Smooth muscle cell (in vitro differentiated cells): ENCODE data around the gene SCLY. TPM values are rescaled to one million over a fixed set of nuclear protein-coding genes. Genes with fewer than 3 reads are reported as not detected.

Experiments used
- DNase-seq: peaks from one replicate; lab custom pipeline; 2025; ENCODE audit not compliant: unreplicated experiment; lab: John Stamatoyannopoulos, UW
- H2AFZ ChIP-seq: fragments of 200-600 bp; sonication (generic); 2 replicates; pipeline ENCODE4 v1.6.0; 2016; ENCODE audit warnings: antibody characterized with exemption, low read depth, mild to moderate bottlenecking
- H3F3A ChIP-seq: fragments of 200-600 bp; sonication (generic); 2 replicates; pipeline ENCODE4 v1.6.0; 2017; ENCODE audit warnings: antibody characterized with exemption, low read depth
- H3K27ac ChIP-seq: fragments of 200-600 bp; sonication (generic); 2 replicates; pipeline ENCODE4 v1.5.1; 2016; ENCODE audit warnings: low read depth, mild to moderate bottlenecking
- H3K27me3 ChIP-seq: fragments of 200-600 bp; sonication (generic); 2 replicates; pipeline ENCODE4 v1.6.1; 2016; ENCODE audit warnings: low read depth, mild to moderate bottlenecking
- H3K36me3 ChIP-seq: fragments of 200-600 bp; sonication (generic); 2 replicates; pipeline ENCODE4 v1.5.1; 2016; ENCODE audit warnings: low read depth
- H3K4me1 ChIP-seq: fragments of 200-600 bp; sonication (generic); 2 replicates; pipeline ENCODE4 v1.5.1; 2016; ENCODE audit warnings: low read depth
- H3K4me2 ChIP-seq: fragments of 200-600 bp; sonication (generic); 2 replicates; pipeline ENCODE4 v1.6.0; 2016; ENCODE audit warnings: mild to moderate bottlenecking
- H3K4me3 ChIP-seq: fragments of 200-600 bp; sonication (generic); 2 replicates; pipeline ENCODE4 v1.5.1; 2016; ENCODE audit warnings: mild to moderate bottlenecking
- H3K79me2 ChIP-seq: fragments of 200-600 bp; sonication (generic); 2 replicates; pipeline ENCODE4 v1.6.0; 2016; ENCODE audit warnings: low read depth, mild to moderate bottlenecking
- H3K9ac ChIP-seq: fragments of 200-600 bp; sonication (generic); 2 replicates; pipeline ENCODE4 v1.6.0; 2016; ENCODE audit warnings: low read depth
- H3K9me3 ChIP-seq: fragments of 200-600 bp; sonication (generic); replicated peaks from 2 replicates; pipeline ENCODE4 v1.5.1; 2016; ENCODE audit warnings: low read depth
- H4K20me1 ChIP-seq: fragments of 200-600 bp; sonication (generic); 2 replicates; pipeline ENCODE4 v1.6.0; 2016; ENCODE audit warnings: low read depth
- whole genome bisulfite sequencing: methylation state at CpG from one replicate; pipeline ENCODE4 v1.1.7; 2016; ENCODE audit warnings: low lambda C conversion rate; 5-methylcytosine and 5-hydroxymethylcytosine counted together
- polyA plus RNA-seq: library from polyadenylated mRNA; unstranded; fragments of >200 nt; fragmentation: Nextera tagmentation; extraction: Ambion mirVana; gene quantifications from 2 replicates; pipeline ENCODE4 v1.2.1, GENCODE V29; 2016
- total RNA-seq: library from RNA; depleted of rRNA; stranded (reverse); fragments of >200 nt; gene quantifications from 2 replicates; pipeline ENCODE4 v1.2.3, GENCODE V29; 2014
- TF ChIP-seq, protein P1 (sequence below): fragments of 200-600 bp; sonication (generic); IDR thresholded peaks from 2 replicates; pipeline ENCODE4 v1.5.1; 2017; ENCODE audit warnings: borderline replicate concordance, mild to moderate bottlenecking, antibody characterized with exemption; ENCODE audit not compliant: insufficient read depth, poor library complexity, severe bottlenecking

Gene SCLY
- total and polyA plus RNA-seq, 2 experiments from 2014 or later: 7.6 to 12.9 TPM

DNA sequence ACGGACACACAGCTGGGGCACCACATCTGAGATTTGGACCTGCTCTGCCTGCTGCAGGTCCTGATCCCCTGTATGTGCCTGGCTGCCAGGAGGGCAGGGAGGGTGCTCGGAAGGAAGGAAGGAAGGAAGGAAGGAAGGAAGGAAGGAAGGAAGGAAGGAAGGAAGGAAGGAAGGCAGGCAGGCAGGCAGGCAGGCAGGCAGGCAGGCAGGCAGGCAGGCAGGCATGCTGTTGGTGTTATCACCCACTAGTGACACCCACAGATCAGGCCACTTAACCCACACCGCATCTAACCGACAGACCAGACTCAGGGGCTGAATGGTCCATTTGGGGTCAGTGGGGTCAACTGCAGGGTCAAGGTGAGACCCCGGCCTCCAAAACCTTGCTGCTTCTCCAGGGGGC lies 83.5 kb downstream of the SCLY start:
- WGBS: 87% methylated on average over 5 of the region's 5 CpGs
- H2AFZ ChIP-seq: no peak overlapping the region

GRCh38 chr2:238145046-238145445 lies 84.2 kb downstream of the SCLY start:
- DNase-seq: no peak
- H3K4me3 ChIP-seq: no peak overlapping the region
- H3K9ac ChIP-seq: no peak overlapping the region
- H3K36me3 ChIP-seq: no peaks in the 10 kb centered on the region
- WGBS: 94% methylated on average over 12 of the region's 12 CpGs
- H3K27me3 ChIP-seq: no peaks in the 10 kb centered on the region
- H3F3A ChIP-seq: no peaks in the 10 kb centered on the region
- H3K4me2 ChIP-seq: no peak overlapping the region
- no peak overlapping the region for H3K27ac ChIP-seq
- H4K20me1 ChIP-seq: no peaks in the 10 kb centered on the region
- H3K9me3 ChIP-seq: no peaks in the 10 kb centered on the region
- H3K79me2 ChIP-seq: no peaks in the 10 kb centered on the region
- TF ChIP-seq, protein P1, sequence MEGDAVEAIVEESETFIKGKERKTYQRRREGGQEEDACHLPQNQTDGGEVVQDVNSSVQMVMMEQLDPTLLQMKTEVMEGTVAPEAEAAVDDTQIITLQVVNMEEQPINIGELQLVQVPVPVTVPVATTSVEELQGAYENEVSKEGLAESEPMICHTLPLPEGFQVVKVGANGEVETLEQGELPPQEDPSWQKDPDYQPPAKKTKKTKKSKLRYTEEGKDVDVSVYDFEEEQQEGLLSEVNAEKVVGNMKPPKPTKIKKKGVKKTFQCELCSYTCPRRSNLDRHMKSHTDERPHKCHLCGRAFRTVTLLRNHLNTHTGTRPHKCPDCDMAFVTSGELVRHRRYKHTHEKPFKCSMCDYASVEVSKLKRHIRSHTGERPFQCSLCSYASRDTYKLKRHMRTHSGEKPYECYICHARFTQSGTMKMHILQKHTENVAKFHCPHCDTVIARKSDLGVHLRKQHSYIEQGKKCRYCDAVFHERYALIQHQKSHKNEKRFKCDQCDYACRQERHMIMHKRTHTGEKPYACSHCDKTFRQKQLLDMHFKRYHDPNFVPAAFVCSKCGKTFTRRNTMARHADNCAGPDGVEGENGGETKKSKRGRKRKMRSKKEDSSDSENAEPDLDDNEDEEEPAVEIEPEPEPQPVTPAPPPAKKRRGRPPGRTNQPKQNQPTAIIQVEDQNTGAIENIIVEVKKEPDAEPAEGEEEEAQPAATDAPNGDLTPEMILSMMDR: no peak
- no peak overlapping the region for H2AFZ ChIP-seq
- H3K4me1 ChIP-seq: peaks cover 5% of the 10 kb centered on the region

More for the DNA sequence above, 83.5 kb downstream of the SCLY start:
- DNase-seq: no peak
- no peaks in the 10 kb centered on the region for H3K9me3 ChIP-seq
- no peak overlapping the region for H3K4me3 ChIP-seq
- TF ChIP-seq, protein P1: no peak
- no peaks in the 10 kb centered on the region for H3F3A ChIP-seq
- H3K9ac ChIP-seq: no peak overlapping the region
- H3K79me2 ChIP-seq: no peaks in the 10 kb centered on the region
- no peaks in the 10 kb centered on the region for H3K36me3 ChIP-seq
- H4K20me1 ChIP-seq: no peaks in the 10 kb centered on the region
- H3K4me1 ChIP-seq: peaks cover 5% of the 10 kb centered on the region
- no peak overlapping the region for H3K4me2 ChIP-seq
- no peak overlapping the region for H3K27ac ChIP-seq
- no peaks in the 10 kb centered on the region for H3K27me3 ChIP-seq

- H3K9me3 ChIP-seq: no peaks in the 10 kb centered on the region
- TF ChIP-seq, protein P1: no peak
- 90% methylated on average over 12 of the region's 12 CpGs for WGBS
- H3K4me2 ChIP-seq: no peak overlapping the region
- no peak overlapping the region for H3K27ac ChIP-seq
- no peak for DNase-seq
- H3K36me3 ChIP-seq: no peaks in the 10 kb centered on the region
- no peak overlapping the region for H2AFZ ChIP-seq
- H4K20me1 ChIP-seq: no peaks in the 10 kb centered on the region
- no peaks in the 10 kb centered on the region for H3K27me3 ChIP-seq
- no peak overlapping the region for H3K4me3 ChIP-seq
- no peaks in the 10 kb centered on the region for H3F3A ChIP-seq
- H3K79me2 ChIP-seq: no peaks in the 10 kb centered on the region
- H3K9ac ChIP-seq: no peak overlapping the region
- peaks cover 5% of the 10 kb centered on the region for H3K4me1 ChIP-seq
Observed at GRCh38 chr2:238145851-238146250, 85.0 kb downstream of the SCLY start.

GRCh38 chr2:238146884-238147544 lies 86.2 kb downstream of the SCLY start:
- Histone ChIP-seq H3K9ac (no peak overlapping the region), H3K4me2 (no peak overlapping the region), H2AFZ (no peak overlapping the region), H3K4me1 (peaks cover 5% of the 10 kb centered on the region), H3K79me2 (no peaks in the 10 kb centered on the region), H3F3A (no peaks in the 10 kb centered on the region), H4K20me1 (no peaks in the 10 kb centered on the region), H3K27ac (no peak overlapping the region), H3K4me3 (no peak overlapping the region), H3K9me3 (no peaks in the 10 kb centered on the region), H3K27me3 (no peaks in the 10 kb centered on the region), H3K36me3 (no peaks in the 10 kb centered on the region)
- 94% methylated on average over 13 of the region's 13 CpGs for WGBS
- no peak for DNase-seq
- TF ChIP-seq, protein P1: no peak
